Omental fat pad (tissue), 4 donors: ENCODE measurements around the gene RPL32. TPM values are rescaled to one million over a fixed set of nuclear protein-coding genes. Genes with fewer than 3 reads are reported as not detected.
A peak's percentile ranks its signal among the peaks of the same experiment; 100 is the strongest.
"Not testable (repeated sequence)": the region's sequence is repeated elsewhere in the genome, so short reads cannot be mapped to it uniquely, and the experiment has no call there.

Source experiments
- ATAC-seq: fragments of 150-250 bp; one replicate; pipeline ENCODE4 v1.9.1; 2016; ENCODE audit warnings: mild to moderate bottlenecking, moderate library complexity; ENCODE audit not compliant: low FRiP score
- DNase-seq: peaks from one replicate; pipeline ENCODE4 v3.0.0-alpha.2; 2019; ENCODE audit warnings: low spot score
- CTCF ChIP-seq, 3 donors: fragments of 450-650 bp; IDR thresholded peaks; one replicate each; pipeline ENCODE4 v1.5.1; 2016 to 2017; ENCODE audit warnings: antibody characterized with exemption in 3 of 3, mild to moderate bottlenecking in 3 of 3, moderate library complexity in 2 of 3
- total RNA-seq, 4 donors: library from RNA; depleted of rRNA; stranded (reverse); fragments of >200 nt; gene quantifications; one replicate each; pipeline ENCODE4 v1.1.0, GENCODE V29; 2016

The RPL32 gene
- total RNA-seq, 4 donors from 2014 or later = 796 to 1,017 (median 855) TPM

GRCh38 chr3:12865271-12865670 lies 23.9 kb upstream of the RPL32 start:
- ATAC-seq (no peak), DNase-seq (no peak)
- TF ChIP-seq CTCF (IDR thresholded peaks at IDR 0.05) = no peak

GRCh38 chr3:12862387-12862786 lies 21.0 kb upstream of the RPL32 start:
- no peak for TF ChIP-seq CTCF (IDR thresholded peaks at IDR 0.05)
- DNase-seq (no peak), ATAC-seq (no peak)

DNA sequence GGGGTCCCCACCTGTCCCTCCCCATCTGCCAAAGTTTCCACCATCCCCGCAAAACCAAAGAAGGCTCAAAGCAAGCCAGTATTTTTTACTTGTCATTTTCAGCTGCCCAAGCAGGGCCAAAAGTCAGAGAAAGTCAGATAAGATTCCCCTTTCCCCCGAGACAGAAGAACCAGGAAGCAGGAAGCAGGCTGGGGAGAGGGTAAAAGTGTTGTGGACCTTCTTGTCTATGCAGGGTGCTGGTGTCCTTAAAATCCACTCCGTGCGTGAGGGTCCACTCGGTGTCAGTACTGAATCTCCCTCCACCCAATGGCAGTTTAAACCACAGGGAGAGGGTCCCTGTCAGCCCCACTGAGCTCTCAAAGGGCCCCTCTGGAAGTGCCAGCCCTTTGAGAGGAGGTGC lies 20.2 kb upstream of the RPL32 start:
- no peak for DNase-seq
- no peak for ATAC-seq
- no peak for TF ChIP-seq CTCF (IDR thresholded peaks at IDR 0.05)

DNA sequence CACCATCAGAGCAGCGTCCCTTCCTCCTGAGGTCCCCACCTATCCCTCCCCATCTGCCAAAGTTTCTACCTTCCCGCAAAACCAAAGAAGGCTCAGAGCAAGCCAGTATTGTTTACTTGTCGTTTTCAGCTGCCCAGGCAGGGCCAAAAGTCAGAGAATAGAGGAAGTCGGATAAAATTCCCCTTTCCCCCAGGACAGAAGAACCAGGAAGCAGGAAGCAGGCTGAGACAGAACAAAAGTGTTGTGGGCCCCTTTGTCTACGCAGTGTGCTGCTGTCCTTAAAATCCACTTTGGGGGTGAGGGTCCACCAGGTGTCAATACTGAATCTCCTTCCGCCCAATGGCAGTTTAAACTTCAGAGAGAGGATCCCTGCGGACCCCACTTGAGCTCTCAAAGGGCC lies 18.5 kb upstream of the RPL32 start:
- no peak for ATAC-seq
- no peak for DNase-seq
- no peak for TF ChIP-seq CTCF (IDR thresholded peaks at IDR 0.05)

DNA sequence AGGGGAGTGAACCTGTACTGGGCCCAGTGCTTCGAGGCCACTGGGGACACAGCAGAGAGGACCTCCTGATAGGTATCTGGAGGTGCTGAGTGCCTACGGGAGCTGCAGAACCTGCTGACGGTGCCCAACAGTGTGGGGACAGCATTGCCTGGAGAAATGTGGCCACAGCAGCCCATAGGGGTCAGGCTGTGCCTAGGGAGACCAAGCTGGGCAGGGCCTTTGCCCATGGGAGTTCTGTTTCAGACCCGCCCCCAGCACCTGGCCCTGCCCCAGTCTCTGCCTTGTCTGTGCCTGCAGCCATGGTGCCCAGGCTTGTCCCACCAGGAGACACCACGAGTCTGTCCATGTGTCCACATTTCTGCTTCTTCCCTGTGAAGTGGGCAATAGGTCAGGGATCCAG lies 15.3 kb upstream of the RPL32 start:
- DNase-seq = no peak
- no peak for TF ChIP-seq CTCF (IDR thresholded peaks at IDR 0.05)

GRCh38 chr3:12854565-12854964 lies 13.2 kb upstream of the RPL32 start:
- ATAC-seq (no peak), DNase-seq (no peak)
- no peak for TF ChIP-seq CTCF (IDR thresholded peaks at IDR 0.05)

More for the DNA sequence above, 15.3 kb upstream of the RPL32 start:
- ATAC-seq = no peak

DNA sequence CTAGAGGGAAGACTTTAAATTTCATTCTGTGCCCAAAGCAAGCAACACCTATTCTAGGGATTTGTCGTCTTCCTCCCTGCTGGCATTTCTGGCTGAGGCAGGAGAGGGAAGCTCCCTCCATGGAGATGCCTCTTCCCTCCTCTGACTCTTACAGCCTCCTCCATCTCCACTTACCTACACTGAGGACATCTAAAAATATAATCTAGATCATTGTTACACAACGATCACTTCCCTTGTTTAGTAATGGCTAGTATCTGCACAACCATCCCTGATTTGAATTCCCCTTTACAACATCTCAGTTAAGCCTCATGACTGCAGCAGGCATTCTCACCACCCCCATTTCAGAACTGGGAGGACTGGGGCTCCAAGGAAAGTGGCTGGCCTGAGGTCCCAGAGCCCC lies 12.5 kb upstream of the RPL32 start:
- peak; percentile 11 for ATAC-seq
- not testable (repeated sequence) for DNase-seq

DNA sequence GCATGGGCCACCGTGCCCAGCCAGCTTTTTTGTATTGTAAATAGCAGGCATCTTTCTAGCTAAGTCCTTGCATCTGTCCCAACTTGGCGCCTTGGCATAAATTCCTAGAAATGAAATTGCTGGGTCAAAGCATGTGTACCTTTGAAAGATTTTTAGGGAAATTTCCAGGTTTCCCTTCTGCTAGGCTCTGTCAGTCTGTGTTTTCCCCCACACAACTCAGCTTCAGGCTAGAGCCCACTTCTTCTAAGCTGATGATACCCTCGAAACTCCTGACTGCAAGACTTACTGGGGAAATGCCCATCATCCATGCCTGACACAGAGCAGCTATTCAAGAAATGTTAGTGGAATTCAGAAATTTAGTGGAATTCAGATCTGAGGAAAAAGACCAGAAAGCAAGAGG lies 10.8 kb upstream of the RPL32 start:
- no peak for TF ChIP-seq CTCF (IDR thresholded peaks at IDR 0.05)
- no peak for DNase-seq
- no peak for ATAC-seq
